Activated T-cell treated with anti-CD3 and anti-CD28 coated beads, Interleukin-2, amount 50 U/mL, for 1 hour (primary cell): ENCODE results near the gene P3R3URF.
A peak's percentile ranks its signal among the peaks of the same experiment; 100 is the strongest.

ENCODE experiments used
- DNase-seq: peaks from one replicate; pipeline ENCODE4 v3.0.0-alpha.2; 2020

Gene P3R3URF

DNA sequence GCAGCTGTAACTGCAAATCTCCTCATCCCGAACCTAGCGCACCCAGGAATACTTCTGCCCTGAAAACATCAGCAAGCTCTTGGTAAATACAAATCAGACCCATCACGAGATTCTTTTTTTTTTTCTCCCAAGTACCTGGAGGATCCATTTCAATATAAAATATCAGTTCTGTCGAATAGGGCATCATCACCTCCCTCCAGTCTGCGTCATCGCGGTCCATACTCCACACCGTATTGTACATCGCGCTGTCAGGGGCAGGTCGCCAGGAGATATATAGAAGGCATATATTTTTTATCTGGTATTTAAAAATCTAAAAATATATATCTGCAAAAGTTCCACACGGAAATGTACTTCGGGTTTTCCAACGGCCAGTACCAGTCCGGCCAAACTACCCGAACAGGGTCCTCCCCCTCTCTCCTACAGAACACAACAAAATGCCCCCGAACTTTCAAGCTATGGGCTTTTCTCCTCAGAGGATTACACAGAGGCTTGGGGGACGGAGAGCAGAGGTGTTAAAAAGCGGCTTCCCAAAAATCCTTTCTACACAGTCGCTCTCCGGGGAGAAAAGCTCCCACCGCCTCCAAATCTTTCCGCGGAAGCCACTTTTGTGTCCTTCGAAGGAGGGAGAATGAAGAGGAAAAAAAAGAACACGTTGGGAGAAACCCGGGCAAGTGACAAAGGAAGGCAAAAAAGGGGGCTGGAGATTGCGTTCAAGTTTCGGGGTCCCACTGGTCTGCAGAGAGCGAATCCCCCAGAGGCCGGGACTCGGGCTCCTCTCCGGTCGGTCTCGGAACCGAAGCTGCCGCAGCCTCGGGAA, 44.4 kb downstream of the P3R3URF start:
- peak; percentile 41 for DNase-seq

DNA sequence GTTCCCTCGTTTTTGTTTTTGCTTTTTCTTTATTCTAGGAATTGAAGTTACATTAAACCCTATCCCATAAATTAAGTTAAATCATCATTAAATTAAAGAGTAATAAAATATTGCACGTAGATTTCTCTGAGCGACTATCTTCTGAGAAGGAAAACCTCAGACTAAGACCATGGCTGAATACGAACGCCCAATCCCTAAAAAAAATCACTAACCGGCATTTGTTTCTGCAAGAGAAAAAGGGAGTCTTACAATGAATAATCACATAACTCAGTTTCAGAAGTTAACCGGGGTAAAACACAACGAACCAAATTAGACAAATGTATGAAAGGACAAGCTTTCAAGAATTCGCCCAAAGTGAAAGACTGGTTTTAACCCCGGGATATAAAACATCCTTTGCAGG, 45.2 kb downstream of the P3R3URF start:
- DNase-seq: no peak

DNA sequence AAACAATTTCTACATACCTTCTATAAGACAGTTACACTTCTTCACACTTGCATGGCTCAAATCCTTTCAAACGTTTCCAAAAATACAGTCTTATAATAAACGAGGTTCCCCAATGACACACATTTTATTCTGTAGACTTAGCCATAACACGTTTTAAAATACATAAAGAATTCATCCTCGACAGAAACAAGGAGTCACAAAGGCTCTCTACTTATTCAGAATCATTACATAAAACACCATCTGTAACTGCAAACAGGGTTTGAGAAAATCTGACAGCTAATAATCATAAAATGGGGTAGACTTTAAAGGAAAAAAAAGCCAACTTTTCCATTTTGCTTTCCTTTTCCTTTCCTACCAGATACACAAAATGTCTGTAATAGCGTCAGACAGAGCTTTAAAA, 45.7 kb downstream of the P3R3URF start:
- DNase-seq: no peak

DNA sequence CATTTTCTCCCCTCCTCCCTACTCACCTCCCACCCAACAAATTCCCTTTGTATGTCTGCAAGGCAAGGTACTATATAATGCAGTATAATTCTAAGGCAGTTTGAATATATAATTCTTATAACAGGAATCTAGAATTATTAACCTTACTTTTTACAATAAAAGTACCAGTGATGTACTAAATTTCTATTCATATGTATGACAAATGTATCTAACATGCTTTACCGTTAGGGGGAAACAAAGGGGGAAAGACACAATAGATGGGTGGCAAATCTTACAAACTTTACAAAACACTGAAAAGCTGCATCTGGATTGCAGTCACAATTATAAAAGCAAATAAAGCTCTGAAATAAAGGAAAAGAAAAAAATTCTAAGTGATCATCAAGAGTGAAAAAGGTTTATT, 46.2 kb downstream of the P3R3URF start:
- no peak for DNase-seq

DNA sequence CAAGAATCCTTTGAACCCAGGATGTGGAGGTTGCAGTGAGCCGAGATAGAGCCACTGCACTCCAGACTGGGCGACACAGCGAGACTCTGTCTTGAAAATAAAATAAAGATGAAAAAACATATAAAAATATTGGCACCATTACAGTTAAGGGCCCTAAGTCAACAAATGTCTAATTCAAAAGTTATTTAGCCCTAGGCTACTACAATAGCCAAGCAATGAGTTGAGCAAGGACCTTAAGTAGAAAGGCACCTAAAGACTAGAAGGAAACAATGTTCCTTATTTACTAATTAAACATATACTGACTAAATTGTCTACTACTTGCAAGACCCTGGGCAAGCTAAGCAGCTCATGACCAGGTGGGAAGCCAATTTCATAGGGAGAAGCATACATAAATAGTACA, 47.9 kb downstream of the P3R3URF start:
- no peak for DNase-seq
